NCI-H2227 (cell line): ENCODE measurements around the gene ENDOD1.
"Not testable (repeated sequence)": the region's sequence is repeated elsewhere in the genome, so short reads cannot be mapped to it uniquely, and the experiment has no call there.

Experiments
- DNase-seq: peaks from one replicate; lab custom pipeline; 2025; ENCODE audit not compliant: unreplicated experiment; lab: John Stamatoyannopoulos, UW

Gene ENDOD1

GRCh38 chr11:95089620-95090542 lies at the start of gene ENDOD1:
ENDOD1 (plus strand) TSS chr11:95089846; CDS start chr11:95089928, 82 bp downstream.
- peak; percentile 82 for DNase-seq

GRCh38 chr11:95042239-95042638 lies 47.4 kb upstream of the ENDOD1 start:
- no peak for DNase-seq

DNA sequence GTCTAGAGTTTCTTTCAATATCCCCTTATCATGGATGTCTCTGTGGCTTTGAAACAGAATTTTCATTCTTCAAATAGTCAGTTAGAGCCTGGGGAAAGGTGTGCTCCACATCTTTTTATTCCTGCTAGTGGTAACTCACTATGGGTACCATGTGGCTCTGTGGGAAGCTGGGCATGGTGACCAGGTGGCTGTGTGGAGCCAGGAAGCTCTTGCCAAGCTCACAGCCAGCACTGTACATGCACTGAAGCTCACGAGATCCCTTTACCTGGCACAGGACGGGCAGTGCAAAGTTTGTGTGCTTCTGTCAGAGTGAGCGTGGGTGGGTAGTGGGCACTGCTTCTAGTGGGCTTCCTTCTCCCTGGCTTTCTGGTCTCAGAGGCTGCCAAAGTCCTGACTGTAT lies 46.7 kb upstream of the ENDOD1 start:
- no peak for DNase-seq

GRCh38 chr11:95044010-95044409 lies 45.6 kb upstream of the ENDOD1 start:
- DNase-seq = no peak

DNA sequence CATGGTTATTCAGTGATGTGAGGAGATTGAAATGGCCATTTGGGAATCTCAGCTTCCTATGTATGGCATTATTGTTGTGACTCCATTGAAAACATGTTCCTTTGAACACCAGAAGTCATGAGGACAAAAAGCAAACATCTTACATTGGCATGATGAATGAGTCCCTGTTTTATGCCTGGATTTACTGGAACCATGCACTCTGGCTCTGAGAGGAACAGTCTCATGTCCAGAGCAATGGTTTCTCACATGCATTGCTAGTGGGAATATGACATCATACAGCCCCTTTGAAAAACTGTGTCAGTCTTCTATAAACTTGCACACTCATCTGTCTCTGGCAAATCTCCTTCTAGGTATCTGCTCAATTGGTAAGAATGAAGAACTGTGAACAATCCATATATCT lies 43.8 kb upstream of the ENDOD1 start:
- no peak for DNase-seq

DNA sequence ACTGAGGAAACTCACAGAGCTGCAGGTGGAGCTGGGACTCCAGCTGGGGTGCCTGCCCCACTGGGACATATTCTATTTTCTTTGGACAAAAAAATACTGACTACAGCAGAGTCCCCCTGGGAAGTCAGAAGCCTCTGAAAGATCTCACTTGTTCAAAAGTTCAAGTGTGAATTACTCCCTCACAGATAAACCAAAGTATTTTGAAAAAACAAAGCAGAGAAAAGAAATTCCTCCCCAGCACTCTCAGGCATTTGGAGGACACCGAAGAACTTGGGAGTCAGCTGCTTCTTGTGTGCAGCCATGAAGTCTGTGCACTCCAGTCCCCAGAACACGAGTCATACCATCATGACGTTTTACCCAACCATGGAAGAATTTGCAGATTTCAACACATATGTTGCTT lies 40.5 kb upstream of the ENDOD1 start, which contains the start of gene KDM4F:
Gene KDM4F, plus strand, starts transcription at position 301 of the 400 bp plus-strand sequence.
- not testable (repeated sequence) for DNase-seq

- DNase-seq = no peak
These were observed 38.9 kb upstream of the ENDOD1 start for GRCh38 chr11:95050595-95051202.

GRCh38 chr11:95054356-95054755 lies 35.3 kb upstream of the ENDOD1 start:
- no peak for DNase-seq

GRCh38 chr11:95055283-95055897 lies 34.3 kb upstream of the ENDOD1 start:
- DNase-seq = no peak

DNA sequence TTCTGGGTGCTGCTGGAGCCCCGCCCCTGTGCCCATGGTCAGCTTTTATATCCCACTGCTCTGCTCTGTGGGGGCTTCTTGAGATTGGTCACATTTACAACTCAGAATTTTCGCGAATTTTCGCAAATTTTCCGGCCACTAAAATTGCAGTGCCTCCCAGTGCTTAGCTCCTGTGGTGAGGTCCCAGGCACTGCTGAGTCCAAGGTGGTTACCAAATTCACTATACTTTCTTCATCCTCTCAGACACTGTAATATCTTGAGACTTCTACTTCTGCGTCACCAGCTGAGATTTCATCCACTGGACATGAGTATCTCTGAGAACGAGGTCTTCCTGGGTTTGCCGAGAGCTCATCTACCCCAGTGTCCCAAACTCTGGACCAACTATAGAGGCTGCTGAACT lies 31.7 kb upstream of the ENDOD1 start:
- DNase-seq = no peak

DNA sequence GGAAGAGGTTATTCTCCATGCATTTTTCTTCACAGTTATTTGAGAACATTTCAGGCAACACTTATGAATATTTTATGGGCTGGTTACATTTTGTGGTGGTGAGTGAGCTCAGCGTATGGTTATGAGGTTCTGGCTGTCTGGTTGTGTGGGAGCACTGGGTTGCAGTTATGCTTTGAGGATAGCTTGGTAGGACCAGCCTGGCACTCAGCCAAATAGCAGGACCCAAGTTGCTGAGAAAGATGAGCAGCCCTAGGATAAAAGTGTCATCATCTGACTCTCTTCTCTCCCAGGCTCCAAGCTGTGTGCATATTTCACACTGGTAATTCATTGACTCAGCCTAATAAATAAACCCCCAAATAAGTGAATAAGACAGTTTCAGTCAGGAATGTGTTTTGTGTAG lies 31.0 kb upstream of the ENDOD1 start:
- no peak for DNase-seq

DNA sequence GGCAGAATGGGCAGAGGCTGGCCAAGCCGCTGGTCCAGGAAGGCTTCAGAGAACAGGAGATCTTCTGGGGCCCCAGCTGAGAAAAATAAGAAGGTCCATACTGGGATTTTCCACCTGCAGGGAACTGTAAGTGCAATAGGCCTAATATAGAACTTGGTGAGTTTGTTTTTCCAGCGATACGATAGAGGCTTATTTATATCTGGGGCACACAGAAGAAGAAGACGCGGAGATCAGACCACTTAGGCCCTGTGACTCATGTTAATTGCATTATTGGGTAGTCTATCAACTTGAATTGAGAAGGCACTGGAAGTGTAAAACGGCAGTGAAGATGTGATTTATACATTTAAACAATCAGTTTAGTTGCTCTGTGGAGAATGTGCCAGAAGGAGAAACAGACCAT lies 30.6 kb upstream of the ENDOD1 start:
- no peak for DNase-seq

DNA sequence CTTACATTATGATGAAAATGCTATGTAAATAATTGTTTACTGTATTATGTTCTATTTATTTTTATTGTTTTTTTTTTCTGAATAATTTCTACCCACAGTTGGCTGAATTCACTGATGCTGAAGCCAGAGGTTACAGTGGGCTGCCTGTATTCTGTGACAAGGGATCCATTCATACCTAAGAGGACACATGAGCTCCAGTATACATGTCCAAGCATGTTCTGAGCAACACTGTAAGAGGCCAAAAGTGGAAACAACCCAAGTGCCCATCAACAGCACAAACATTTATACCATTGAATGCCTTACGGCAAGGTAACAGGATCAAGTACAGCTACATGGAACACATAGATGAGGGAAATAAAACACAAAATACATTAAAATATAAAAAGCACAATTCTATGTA lies 24.3 kb upstream of the ENDOD1 start:
- DNase-seq = no peak

GRCh38 chr11:95066716-95067038 lies 23.0 kb upstream of the ENDOD1 start, which contains the start of gene SRSF8:
SRSF8 (plus strand) TSS chr11:95066919; CDS start chr11:95067227, 308 bp downstream.
- no peak for DNase-seq

DNA sequence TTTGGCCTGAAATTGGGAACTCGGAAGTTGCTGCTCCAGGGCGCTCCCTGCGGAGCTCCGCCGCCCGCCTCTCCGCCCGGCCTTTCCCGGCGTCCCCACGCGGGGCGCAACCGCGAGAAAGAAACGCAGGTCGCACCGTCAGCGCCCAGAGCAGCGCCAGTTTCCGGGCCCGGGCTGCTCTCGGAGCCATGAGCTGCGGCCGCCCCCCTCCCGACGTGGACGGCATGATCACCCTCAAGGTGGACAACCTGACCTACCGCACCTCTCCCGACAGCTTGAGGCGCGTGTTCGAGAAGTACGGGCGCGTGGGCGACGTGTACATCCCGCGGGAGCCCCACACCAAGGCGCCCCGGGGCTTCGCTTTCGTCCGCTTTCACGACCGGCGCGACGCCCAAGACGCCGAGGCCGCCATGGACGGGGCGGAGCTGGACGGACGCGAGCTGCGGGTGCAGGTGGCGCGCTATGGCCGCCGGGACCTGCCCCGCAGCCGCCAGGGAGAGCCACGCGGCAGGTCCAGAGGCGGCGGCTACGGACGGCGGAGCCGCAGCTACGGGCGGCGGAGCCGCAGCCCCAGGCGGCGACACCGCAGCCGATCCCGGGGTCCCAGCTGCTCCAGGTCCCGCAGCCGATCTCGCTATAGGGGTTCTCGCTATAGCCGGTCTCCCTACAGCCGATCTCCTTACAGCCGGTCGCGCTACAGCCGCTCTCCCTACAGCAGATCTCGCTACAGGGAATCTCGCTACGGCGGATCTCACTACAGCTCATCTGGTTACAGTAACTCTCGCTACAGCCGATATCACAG lies 22.4 kb upstream of the ENDOD1 start:
- peak; percentile 82 for DNase-seq

- DNase-seq = no peak
These were observed 21.8 kb upstream of the ENDOD1 start for GRCh38 chr11:95067841-95068219.

DNA sequence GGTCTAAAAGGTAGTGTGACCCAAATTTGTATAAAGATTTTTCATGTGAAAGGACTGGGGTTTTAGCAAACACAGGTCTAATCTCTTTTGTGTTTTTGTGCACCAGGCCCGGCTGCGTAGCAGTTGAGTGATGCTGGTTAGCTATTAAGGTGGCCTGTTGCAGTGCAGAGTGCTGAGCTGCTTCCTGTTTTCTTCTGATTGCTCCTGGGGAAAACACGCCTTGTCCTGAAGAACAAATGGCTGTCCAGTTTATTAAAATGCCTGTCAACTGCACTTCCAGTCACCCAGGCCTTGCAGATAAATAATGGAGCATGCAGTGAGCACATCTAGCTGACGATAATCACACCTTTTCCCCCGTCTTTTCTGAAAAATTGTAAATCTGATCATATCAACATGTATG lies 21.1 kb upstream of the ENDOD1 start:
- peak; percentile 81 for DNase-seq

GRCh38 chr11:95070471-95070870 lies 19.2 kb upstream of the ENDOD1 start:
- DNase-seq = no peak

DNA sequence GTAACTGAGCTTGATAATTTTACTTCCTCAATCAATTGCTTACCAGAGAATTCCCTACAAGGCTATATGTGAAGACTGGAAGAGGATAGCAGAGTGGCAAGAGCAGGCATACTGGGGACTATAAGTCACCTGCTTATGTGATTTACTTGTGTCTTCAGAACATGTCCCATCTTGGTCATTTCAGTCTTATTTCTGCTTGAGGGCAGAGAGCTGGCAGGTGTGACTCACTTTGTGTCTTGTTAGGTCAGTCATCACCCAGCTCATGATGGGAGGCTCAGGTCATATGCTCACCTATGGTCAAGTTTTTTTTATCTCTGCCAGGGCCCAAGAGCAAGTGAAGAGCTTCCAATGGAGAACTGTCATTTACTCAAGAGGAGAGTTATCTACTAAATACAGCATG lies 16.7 kb upstream of the ENDOD1 start:
- DNase-seq = no peak

DNA sequence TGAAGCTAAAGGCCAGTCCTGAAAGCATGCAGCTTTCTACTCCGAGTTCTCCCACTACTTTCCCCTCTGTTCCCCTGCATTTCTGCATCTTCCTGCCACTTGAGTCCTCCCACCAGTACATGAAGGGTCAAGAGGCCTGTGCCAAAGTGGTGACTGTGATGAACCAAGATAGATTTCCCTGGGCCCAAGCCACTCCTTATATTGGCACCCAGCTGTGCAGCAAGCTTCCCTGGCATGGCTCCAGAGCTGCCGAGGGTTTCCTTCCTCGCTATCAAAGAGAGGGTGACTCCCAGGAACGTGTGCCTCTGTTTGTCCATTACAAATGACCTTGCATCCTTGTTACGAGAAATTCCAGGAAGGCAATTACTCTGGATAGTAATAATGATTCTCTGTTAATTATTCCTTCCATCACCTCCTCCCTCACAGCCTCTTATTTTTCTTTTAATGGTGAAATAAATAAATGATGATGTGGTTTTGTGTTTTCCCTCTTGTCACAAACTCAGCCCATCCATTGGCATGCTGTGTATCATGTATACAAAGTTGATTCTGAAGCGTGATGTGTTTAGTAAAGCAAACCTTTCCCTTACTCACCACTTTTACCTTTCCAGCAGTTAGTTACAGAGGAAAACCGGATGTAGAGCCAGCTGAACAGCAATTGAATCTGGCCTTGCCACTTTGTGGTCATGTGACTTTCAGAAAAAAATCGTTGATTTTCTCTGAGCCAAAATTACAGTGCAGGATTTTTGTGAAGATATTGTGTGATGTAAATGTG lies 14.7 kb upstream of the ENDOD1 start:
- DNase-seq = peak; percentile 50
